Activated T-helper 9 cell treated with anti-CD3 and anti-CD28 coated beads, Interleukin-2, amount 50 U/mL, for 16 hours (primary cell): ENCODE data around the gene IRAK2.

Source experiments
- DNase-seq: peaks from one replicate; pipeline ENCODE4 v3.0.0-alpha.2; 2020; ENCODE audit warnings: low read depth

Gene IRAK2

GRCh38 chr3:10224794-10225665 is 60.3 kb downstream of the IRAK2 start:
- DNase-seq = peak; percentile 53

- no peak for DNase-seq
Observed at GRCh38 chr3:10226293-10226692, 61.6 kb downstream of the IRAK2 start.

- no peak for DNase-seq
Observed at GRCh38 chr3:10228248-10228950, 63.7 kb downstream of the IRAK2 start.

- DNase-seq = no peak
Observed at GRCh38 chr3:10229576-10229975, 64.9 kb downstream of the IRAK2 start.

GRCh38 chr3:10232137-10232536 is 67.4 kb downstream of the IRAK2 start:
- no peak for DNase-seq

GRCh38 chr3:10233988-10234387 is 69.3 kb downstream of the IRAK2 start:
- no peak for DNase-seq

- no peak for DNase-seq
Observed at GRCh38 chr3:10234526-10235230, 70.0 kb downstream of the IRAK2 start.

- DNase-seq = no peak
Observed at GRCh38 chr3:10235551-10235950, 70.8 kb downstream of the IRAK2 start.

- no peak for DNase-seq
Observed at GRCh38 chr3:10238345-10239183, 73.8 kb downstream of the IRAK2 start.

GRCh38 chr3:10240799-10241198 is 76.1 kb downstream of the IRAK2 start:
- no peak for DNase-seq

GRCh38 chr3:10242182-10243065 is 77.7 kb downstream of the IRAK2 start:
- peak; percentile 56 for DNase-seq

GRCh38 chr3:10244009-10244408 is 79.3 kb downstream of the IRAK2 start:
- no peak for DNase-seq

- no peak for DNase-seq
Observed at GRCh38 chr3:10245081-10245712, 80.5 kb downstream of the IRAK2 start.

GRCh38 chr3:10247679-10248183 is 83.0 kb downstream of the IRAK2 start:
- DNase-seq = no peak

- DNase-seq = peak; percentile 90
Observed at GRCh38 chr3:10248184-10248983, 83.7 kb downstream of the IRAK2 start, which contains the start of gene TATDN2. Gene TATDN2 (plus strand): TSS chr3:10248459. CDS start chr3:10249201, 742 bp downstream.

- peak; percentile 40 for DNase-seq
Observed at GRCh38 chr3:10248984-10249748, 84.4 kb downstream of the IRAK2 start.

GRCh38 chr3:10249833-10250232 is 85.1 kb downstream of the IRAK2 start:
- no peak for DNase-seq

- DNase-seq = no peak
Observed at GRCh38 chr3:10251006-10251405, 86.3 kb downstream of the IRAK2 start.
